Body of pancreas (tissue), 4 donors: Measurements from ENCODE around the gene FAM124A.

Experiments used
- POLR2A ChIP-seq, 3 donors: fragments of 450-650 bp; IDR thresholded peaks; one replicate each; pipeline ENCODE4 v1.6.1; 2016; ENCODE audit warnings: antibody characterized with exemption in 3 of 3, mild to moderate bottlenecking in 2 of 3
- TF ChIP-seq, protein P1 (sequence below), 7 experiments: fragments of 450-650 bp in 4 of 7; fragments of 200-600 bp in 3 of 7; sonication (generic) in 3 of 7; IDR thresholded peaks; one replicate each; pipeline ENCODE4 v1.5.1; 2016 to 2019; ENCODE audit warnings: antibody characterized with exemption in 7 of 7

DNA sequence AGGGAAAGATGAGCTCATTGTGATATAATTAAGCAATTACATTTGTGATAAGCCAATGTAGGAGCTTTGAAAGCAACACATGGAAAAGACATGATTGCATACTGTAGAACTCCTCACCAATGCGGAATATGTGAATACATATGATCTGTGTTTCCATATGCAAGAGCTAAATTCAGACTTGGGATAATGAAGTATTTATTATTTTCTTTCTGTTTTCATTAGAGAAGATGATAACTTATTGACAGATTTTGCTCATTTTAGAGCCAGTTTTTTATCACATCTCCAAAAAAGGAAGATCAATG, 14.2 kb downstream of the FAM124A start:
- TF ChIP-seq, protein P1, sequence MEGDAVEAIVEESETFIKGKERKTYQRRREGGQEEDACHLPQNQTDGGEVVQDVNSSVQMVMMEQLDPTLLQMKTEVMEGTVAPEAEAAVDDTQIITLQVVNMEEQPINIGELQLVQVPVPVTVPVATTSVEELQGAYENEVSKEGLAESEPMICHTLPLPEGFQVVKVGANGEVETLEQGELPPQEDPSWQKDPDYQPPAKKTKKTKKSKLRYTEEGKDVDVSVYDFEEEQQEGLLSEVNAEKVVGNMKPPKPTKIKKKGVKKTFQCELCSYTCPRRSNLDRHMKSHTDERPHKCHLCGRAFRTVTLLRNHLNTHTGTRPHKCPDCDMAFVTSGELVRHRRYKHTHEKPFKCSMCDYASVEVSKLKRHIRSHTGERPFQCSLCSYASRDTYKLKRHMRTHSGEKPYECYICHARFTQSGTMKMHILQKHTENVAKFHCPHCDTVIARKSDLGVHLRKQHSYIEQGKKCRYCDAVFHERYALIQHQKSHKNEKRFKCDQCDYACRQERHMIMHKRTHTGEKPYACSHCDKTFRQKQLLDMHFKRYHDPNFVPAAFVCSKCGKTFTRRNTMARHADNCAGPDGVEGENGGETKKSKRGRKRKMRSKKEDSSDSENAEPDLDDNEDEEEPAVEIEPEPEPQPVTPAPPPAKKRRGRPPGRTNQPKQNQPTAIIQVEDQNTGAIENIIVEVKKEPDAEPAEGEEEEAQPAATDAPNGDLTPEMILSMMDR (IDR thresholded peaks at IDR 0.05), result no peak
- no peak for TF ChIP-seq POLR2A (IDR thresholded peaks at IDR 0.05)
